ENCODE measurements around the gene CROCC2. TPM values are rescaled to one million over a fixed set of nuclear protein-coding genes. Genes with fewer than 3 reads are reported as not detected.

The CROCC2 gene
- polyA plus RNA-seq, 2 of the 4 experiments (the other 2 are of a cell fraction), result not detected

GRCh38 chr2:240932724-240933047, 26.6 kb downstream of the CROCC2 start (continued):
- TF ChIP-seq ZC3H11A (IDR thresholded peaks at IDR 0.05) (no peak), RNF2 (IDR thresholded peaks at IDR 0.05; ENCODE audit: borderline replicate concordance, low read depth) (no peak), NFE2L2 (conservative IDR thresholded peaks at IDR 0.05; ENCODE audit: low read length) (no peak), HOXA7 (CRISPR knock-in tag; IDR thresholded peaks at IDR 0.05) (no peak), TFCP2L1 (CRISPR knock-in tag; IDR thresholded peaks at IDR 0.05) (no peak), HEYL (CRISPR knock-in tag; IDR thresholded peaks at IDR 0.05) (no peak)
- TF ChIP-seq, protein P1, sequence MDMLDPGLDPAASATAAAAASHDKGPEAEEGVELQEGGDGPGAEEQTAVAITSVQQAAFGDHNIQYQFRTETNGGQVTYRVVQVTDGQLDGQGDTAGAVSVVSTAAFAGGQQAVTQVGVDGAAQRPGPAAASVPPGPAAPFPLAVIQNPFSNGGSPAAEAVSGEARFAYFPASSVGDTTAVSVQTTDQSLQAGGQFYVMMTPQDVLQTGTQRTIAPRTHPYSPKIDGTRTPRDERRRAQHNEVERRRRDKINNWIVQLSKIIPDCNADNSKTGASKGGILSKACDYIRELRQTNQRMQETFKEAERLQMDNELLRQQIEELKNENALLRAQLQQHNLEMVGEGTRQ (IDR thresholded peaks at IDR 0.05), result no peak

DNA sequence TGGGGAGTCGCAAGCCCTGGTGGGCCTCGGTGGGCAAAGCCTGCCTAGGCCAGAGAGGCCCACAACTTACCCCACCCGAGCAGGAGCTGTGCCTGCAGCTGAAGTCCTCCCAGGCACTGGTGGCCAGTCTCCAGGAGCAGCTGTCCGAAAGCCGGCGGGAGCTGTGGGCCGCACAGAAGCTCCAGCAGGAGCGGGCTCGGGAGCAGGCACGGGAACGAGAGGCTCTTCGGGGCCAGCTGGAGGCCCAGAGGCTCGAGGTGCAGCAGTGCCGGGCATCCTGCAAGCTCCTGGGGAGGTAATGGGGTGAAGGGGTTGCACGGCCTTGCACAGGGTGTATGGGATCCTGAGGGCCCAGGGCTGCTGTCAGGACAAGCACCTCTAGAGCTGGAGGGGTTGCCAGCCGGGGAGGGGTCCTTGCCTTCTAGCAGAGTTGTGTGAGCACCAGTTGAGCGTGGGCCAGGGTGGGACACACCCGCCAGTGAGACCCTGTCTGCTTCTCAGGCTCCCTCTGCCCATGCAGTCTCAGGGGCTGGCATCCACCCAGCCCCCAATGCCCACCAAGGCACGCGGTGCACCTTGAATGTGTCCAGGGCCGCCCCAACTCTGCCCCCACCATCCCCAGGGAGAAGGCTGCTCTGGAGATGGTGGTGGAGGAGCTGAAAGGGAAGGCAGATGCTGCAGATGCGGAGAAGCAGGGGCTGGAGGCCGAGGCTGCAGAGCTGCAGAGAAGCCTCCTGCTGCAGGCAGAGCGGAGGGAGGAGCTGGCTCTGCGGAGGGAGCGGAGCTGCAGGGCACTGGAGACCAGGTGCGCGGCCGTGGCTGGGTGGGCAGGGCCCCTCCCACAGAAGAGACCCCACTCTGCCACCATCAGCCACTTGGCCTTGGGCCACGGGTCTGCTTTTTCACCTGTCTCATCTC, 27.2 kb downstream of the CROCC2 start:
- Histone ChIP-seq H3K27ac (no peak overlapping the region), H3K4me3 (no peak overlapping the region), H3K9me3 (peaks cover 12% of the 10 kb centered on the region), H3K4me1 (no peaks in the 10 kb centered on the region), H3K4me2 (no peak overlapping the region)
- WGBS (ENCODE audit: missing lambda C conversion rate), result 56% methylated on average over 18 of the region's 30 CpGs
- CTCF ChIA-PET, result interaction anchor here (0.7 to 1.4 kb wide), 3 partner anchors 20 to 144 kb away, joined by 3 read pairs; no protein-coding TSS in a partner anchor
- ATAC-seq, result peak in 1 of 2 experiments; percentile 34; a peak in 3 of 6 replicates
- POLR2A ChIA-PET, result no interaction called here
- DNase-seq (ENCODE audit: low read depth in 1 of 2, low spot score in 1 of 2), result no peak
- no peak for FAIRE-seq
- TF ChIP-seq BHLHE40 (IDR thresholded peaks at IDR 0.05; ENCODE audit: low read depth, low read length) (no peak), MAFK (IDR thresholded peaks at IDR 0.05; ENCODE audit: partially characterized antibody) (no peak), CTCF (IDR thresholded peaks at IDR 0.05) (no peak), FOXS1 (CRISPR knock-in tag; IDR thresholded peaks at IDR 0.05) (no peak), NFE2L2 (conservative IDR thresholded peaks at IDR 0.05; ENCODE audit: low read length) (no peak), POLR2AphosphoS2 (conservative IDR thresholded peaks at IDR 0.05; ENCODE audit: low read length) (no peak), BCL3 (IDR thresholded peaks at IDR 0.05) (no peak), ZC3H11A (IDR thresholded peaks at IDR 0.05) (no peak), HOXB13 (CRISPR knock-in tag; IDR thresholded peaks at IDR 0.05; ENCODE audit: low read depth) (no peak), FOSB (CRISPR knock-in tag; IDR thresholded peaks at IDR 0.05) (no peak), RARB (CRISPR knock-in tag; IDR thresholded peaks at IDR 0.05) (no peak), CBX2 (IDR thresholded peaks at IDR 0.05; ENCODE audit: borderline replicate concordance, low read depth) (no peak), CHD2 (IDR thresholded peaks at IDR 0.05; ENCODE audit: low read length, partially characterized antibody) (no peak)
- TF ChIP-seq, protein P2, sequence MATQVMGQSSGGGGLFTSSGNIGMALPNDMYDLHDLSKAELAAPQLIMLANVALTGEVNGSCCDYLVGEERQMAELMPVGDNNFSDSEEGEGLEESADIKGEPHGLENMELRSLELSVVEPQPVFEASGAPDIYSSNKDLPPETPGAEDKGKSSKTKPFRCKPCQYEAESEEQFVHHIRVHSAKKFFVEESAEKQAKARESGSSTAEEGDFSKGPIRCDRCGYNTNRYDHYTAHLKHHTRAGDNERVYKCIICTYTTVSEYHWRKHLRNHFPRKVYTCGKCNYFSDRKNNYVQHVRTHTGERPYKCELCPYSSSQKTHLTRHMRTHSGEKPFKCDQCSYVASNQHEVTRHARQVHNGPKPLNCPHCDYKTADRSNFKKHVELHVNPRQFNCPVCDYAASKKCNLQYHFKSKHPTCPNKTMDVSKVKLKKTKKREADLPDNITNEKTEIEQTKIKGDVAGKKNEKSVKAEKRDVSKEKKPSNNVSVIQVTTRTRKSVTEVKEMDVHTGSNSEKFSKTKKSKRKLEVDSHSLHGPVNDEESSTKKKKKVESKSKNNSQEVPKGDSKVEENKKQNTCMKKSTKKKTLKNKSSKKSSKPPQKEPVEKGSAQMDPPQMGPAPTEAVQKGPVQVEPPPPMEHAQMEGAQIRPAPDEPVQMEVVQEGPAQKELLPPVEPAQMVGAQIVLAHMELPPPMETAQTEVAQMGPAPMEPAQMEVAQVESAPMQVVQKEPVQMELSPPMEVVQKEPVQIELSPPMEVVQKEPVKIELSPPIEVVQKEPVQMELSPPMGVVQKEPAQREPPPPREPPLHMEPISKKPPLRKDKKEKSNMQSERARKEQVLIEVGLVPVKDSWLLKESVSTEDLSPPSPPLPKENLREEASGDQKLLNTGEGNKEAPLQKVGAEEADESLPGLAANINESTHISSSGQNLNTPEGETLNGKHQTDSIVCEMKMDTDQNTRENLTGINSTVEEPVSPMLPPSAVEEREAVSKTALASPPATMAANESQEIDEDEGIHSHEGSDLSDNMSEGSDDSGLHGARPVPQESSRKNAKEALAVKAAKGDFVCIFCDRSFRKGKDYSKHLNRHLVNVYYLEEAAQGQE (IDR thresholded peaks at IDR 0.05), result no peak
- TF ChIP-seq, protein P3, sequence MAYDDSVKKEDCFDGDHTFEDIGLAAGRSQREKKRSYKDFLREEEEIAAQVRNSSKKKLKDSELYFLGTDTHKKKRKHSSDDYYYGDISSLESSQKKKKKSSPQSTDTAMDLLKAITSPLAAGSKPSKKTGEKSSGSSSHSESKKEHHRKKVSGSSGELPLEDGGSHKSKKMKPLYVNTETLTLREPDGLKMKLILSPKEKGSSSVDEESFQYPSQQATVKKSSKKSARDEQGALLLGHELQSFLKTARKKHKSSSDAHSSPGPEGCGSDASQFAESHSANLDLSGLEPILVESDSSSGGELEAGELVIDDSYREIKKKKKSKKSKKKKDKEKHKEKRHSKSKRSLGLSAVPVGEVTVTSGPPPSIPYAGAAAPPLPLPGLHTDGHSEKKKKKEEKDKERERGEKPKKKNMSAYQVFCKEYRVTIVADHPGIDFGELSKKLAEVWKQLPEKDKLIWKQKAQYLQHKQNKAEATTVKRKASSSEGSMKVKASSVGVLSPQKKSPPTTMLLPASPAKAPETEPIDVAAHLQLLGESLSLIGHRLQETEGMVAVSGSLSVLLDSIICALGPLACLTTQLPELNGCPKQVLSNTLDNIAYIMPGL (CRISPR knock-in tag; IDR thresholded peaks at IDR 0.05; ENCODE audit: borderline replicate concordance), result no peak
